HEK293T (cell line): Measurements from ENCODE around the gene KCNH3.

Experiments used
- CTCF ChIA-PET: fragments of 350-600 bp; formaldehyde crosslinking; extraction: SDS; loops from one replicate; lab custom pipeline; 2021; ENCODE audit warnings: antibody characterized with exemption, inconsistent platforms; lab: Yijun Ruan, JAX
- POLR2A ChIA-PET: fragments of 350-600 bp; formaldehyde crosslinking; extraction: SDS; loops from one replicate; lab custom pipeline; 2020; ENCODE audit warnings: antibody characterized with exemption, inconsistent platforms; lab: Yijun Ruan, JAX
- DNase-seq: peaks from one replicate; pipeline ENCODE4 v3.0.0; 2012; ENCODE audit warnings: mixed read lengths; ENCODE audit errors: extremely low spot score
- ARNT ChIP-seq: fragments of 450-650 bp; IDR thresholded peaks from 2 replicates; pipeline ENCODE4 v1.6.1; 2017; ENCODE audit warnings: mild to moderate bottlenecking
- BHLHE40 ChIP-seq: fragments of 450-650 bp; IDR thresholded peaks from 2 replicates; pipeline ENCODE4 v1.6.1; 2016; ENCODE audit warnings: mild to moderate bottlenecking, moderate library complexity, borderline replicate concordance
- CTBP1 ChIP-seq: fragments of 450-650 bp; IDR thresholded peaks from 2 replicates; pipeline ENCODE4 v1.6.1; 2016; ENCODE audit warnings: borderline replicate concordance
- ELF4 ChIP-seq: fragments of 450-650 bp; IDR thresholded peaks from 2 replicates; pipeline ENCODE4 v1.6.1; 2017; ENCODE audit warnings: antibody characterized with exemption
- FOXA1 ChIP-seq: fragments of 450-650 bp; IDR thresholded peaks from 2 replicates; pipeline ENCODE4 v1.6.1; 2016; ENCODE audit warnings: mild to moderate bottlenecking
- FOXK2 ChIP-seq: fragments of 450-650 bp; IDR thresholded peaks from 2 replicates; pipeline ENCODE4 v1.6.1; 2016; ENCODE audit warnings: mild to moderate bottlenecking
- FOXM1 ChIP-seq: fragments of 450-650 bp; IDR thresholded peaks from 2 replicates; pipeline ENCODE4 v1.6.1; 2017; ENCODE audit warnings: mild to moderate bottlenecking, borderline replicate concordance
- HDGF ChIP-seq: fragments of 450-650 bp; IDR thresholded peaks from 2 replicates; pipeline ENCODE4 v1.6.1; 2017; ENCODE audit warnings: antibody characterized with exemption, borderline replicate concordance
- L3MBTL2 ChIP-seq: fragments of 450-650 bp; conservative IDR thresholded peaks from 2 replicates; pipeline ENCODE4 v1.6.1; 2016; ENCODE audit warnings: mild to moderate bottlenecking
- LEF1 ChIP-seq: fragments of 450-650 bp; IDR thresholded peaks from 2 replicates; pipeline ENCODE4 v1.6.1; 2017; ENCODE audit warnings: mild to moderate bottlenecking, borderline replicate concordance
- NFRKB ChIP-seq: fragments of 450-650 bp; IDR thresholded peaks from 2 replicates; pipeline ENCODE4 v1.6.1; 2016; ENCODE audit warnings: mild to moderate bottlenecking, moderate library complexity
- SP1 ChIP-seq: fragments of 450-650 bp; IDR thresholded peaks from 2 replicates; pipeline ENCODE4 v1.6.1; 2017
- SUZ12 ChIP-seq: fragments of 450-650 bp; IDR thresholded peaks from 2 replicates; pipeline ENCODE4 v1.6.1; 2016; ENCODE audit warnings: mild to moderate bottlenecking
- TARDBP ChIP-seq: fragments of 450-650 bp; IDR thresholded peaks from 2 replicates; pipeline ENCODE4 v1.6.1; 2016
- ZNF384 ChIP-seq: fragments of 450-650 bp; IDR thresholded peaks from 2 replicates; pipeline ENCODE4 v1.6.1; 2016
- TF ChIP-seq, protein P1 (sequence below): fragments of 450-650 bp; IDR thresholded peaks from 2 replicates; pipeline ENCODE4 v1.6.1; 2016

Gene KCNH3

DNA sequence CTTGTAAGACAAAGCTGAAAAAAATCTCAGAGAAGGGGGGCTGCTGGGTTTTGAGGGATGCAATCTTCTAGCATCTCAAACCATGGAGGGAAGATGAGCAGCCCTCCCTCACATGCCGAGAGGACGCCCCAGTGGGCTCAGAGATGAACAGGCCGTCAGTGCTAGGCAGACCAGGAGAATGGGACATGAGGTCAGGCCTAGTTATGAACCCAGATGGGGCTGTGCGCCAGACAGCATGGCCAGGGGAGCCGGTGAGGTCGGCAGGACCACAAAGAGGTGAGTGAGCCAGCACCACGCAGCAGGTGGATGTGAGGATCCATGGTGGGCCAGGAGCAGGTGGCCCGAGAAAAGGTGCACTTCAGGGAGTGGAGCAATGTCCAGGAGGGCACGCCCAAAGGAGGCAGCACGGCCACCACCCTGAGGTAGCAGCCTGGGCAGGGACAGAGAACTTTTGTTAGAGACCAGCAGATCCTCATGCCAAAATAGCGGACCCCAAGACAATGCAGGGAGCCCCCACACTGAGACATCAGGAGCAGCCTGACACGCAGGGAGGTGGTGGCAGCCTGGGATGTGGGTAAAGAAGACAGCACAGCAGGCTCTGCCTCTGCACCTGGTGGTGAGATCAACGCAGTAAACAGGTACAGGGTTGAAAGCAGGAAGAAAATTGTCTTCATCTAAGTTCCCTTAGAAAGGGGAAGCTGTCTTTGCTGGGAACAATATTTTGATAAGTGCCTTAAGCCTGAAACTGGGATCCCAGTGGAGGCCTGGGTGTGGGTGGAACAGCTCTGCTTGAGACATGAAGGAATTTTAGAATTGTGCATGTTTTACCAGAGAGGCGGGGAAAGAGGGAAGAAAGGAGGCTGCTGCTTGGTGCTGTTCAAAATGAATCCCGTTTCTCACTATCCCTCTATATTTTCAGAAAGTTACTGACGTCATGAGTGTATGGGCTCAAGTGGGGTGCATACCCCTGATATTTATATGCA lies 46.9 kb downstream of the KCNH3 start:
- DNase-seq = no peak
- CTCF ChIA-PET = no interaction called here
- POLR2A ChIA-PET = no interaction called here
- TF ChIP-seq BHLHE40 (no peak), NFRKB (no peak), ZNF384 (no peak), HDGF (no peak), TARDBP (no peak), ARNT (no peak), FOXK2 (no peak), LEF1 (no peak), CTBP1 (no peak), SP1 (no peak), FOXM1 (no peak), ELF4 (no peak)

DNA sequence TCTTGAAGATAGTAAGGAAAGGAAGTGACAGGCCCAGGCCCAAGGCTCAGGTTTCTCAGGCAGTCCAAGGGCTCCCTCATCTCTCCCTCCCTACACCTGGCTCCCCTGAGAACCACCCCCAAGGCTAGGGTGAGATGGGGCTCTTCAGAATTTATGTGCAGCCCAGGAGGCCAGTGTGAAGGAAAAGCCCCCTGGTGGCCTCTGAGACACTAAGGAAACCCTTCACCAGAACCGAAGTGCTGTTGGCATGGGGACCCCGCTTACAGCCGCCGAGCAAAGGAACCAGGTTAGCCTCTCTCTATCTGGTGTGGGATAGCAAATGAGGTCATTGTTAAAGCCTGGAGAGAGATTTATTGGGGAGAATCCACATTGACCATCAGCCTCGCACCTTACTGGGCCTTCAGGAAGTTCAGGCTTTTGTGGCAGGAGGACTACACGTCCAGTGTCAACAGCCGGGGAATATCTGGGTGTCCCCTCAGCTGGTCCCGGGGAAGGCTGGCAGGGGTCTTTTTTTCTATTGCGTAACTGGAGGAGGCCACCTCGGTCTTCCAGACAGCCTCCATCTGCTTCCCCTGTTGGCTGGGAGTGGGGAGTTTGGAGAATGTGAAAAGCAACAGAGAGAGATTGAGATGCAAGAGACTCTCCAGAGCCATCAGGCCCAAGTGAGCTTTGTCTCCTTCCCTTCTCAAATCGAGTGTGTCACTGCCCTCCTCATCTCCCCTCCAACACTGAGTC lies 48.5 kb downstream of the KCNH3 start:
- ChIA-PET CTCF (no interaction called here), POLR2A (interaction anchor here (0.7 to 1.0 kb wide), 2 partner anchors 19 to 20 kb away, joined by 3 read pairs; no protein-coding TSS in a partner anchor)
- DNase-seq = no peak
- TF ChIP-seq CTBP1 (no peak), ZNF384 (no peak), BHLHE40 (no peak), HDGF (no peak)

DNA sequence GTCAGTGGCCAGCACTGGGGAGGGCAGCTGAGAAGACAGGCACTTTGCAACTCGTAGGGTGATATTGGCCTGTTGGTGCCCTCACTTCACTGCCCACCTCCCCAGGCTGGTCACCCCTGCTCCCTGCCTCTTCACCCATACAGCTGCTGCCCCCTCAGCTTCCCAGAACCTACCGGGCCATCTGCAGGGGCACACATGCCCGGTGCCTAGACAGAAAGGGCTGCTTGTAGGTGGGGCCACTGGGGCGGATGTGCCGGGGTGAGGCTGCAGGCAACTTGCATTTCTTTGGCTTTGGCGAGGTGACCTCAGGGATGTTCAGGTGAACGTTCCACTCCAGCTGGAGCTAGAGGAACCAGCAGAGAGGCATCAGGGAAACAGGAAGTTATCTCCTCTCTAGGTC lies 49.5 kb downstream of the KCNH3 start:
- ChIA-PET CTCF (no interaction called here), POLR2A (interaction anchor here (1.0 kb wide), 1 partner anchor 21 kb away, joined by 3 read pairs; no protein-coding TSS in a partner anchor)
- DNase-seq = no peak
- TF ChIP-seq, protein P1, sequence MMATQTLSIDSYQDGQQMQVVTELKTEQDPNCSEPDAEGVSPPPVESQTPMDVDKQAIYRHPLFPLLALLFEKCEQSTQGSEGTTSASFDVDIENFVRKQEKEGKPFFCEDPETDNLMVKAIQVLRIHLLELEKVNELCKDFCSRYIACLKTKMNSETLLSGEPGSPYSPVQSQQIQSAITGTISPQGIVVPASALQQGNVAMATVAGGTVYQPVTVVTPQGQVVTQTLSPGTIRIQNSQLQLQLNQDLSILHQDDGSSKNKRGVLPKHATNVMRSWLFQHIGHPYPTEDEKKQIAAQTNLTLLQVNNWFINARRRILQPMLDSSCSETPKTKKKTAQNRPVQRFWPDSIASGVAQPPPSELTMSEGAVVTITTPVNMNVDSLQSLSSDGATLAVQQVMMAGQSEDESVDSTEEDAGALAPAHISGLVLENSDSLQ = no peak
- TF ChIP-seq ELF4 (no peak), TARDBP (no peak), NFRKB (no peak), FOXM1 (no peak), FOXK2 (no peak), BHLHE40 (no peak), CTBP1 (no peak), ZNF384 (no peak), HDGF (no peak), ARNT (no peak), LEF1 (no peak), SP1 (no peak), SUZ12 (no peak), FOXA1 (no peak)

DNA sequence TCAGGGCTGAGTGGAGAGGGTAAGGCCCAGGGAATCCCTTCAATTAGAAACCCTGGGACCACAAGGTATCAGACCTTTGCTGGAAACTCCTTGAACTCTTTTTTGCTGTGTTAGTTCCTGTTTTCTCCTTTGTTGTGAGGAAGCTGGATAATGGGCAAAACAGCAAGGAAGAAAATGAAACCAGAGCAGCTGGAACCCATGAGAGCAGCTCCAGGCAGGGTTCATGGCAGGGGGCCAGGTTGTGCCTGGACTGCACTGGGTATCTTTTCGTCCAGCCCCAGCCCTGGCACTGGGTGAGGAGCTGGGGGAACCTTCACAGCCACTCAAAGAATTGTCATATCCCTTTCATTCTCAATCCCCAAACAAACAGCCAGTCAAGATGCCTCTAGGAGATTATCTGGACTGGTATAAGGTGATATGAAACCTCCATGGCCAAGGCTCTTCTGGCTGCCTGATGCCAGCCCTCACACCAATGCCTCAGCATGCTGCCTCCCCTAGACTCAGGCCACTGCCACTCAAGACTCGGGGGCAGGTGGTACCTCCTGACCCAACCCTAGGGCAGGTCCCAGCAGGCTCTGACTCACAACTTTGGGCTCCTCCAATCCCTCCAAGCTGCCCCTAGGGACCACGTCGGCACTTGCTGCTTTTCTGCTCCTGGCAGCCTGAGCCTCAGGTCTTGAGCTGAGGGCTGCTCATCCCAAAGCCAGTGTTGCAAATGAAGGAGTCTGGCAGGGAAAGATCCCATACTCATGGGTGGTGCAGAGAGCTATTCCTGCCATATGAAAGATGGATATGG lies 50.1 kb downstream of the KCNH3 start:
- TF ChIP-seq, protein P1 = no peak
- no peak for TF ChIP-seq NFRKB
- TF ChIP-seq LEF1 = no peak
- no peak for TF ChIP-seq ARNT
- TF ChIP-seq BHLHE40 = no peak
- no peak for TF ChIP-seq ZNF384
- no peak for TF ChIP-seq HDGF
- no peak for TF ChIP-seq ELF4
- no peak for TF ChIP-seq L3MBTL2
- no peak for TF ChIP-seq FOXA1
- no peak for TF ChIP-seq FOXM1
- TF ChIP-seq FOXK2 = no peak
- no peak for TF ChIP-seq SUZ12
- no peak for TF ChIP-seq CTBP1
- TF ChIP-seq SP1 = no peak
- ChIA-PET POLR2A (no interaction called here), CTCF (interaction anchor here (1.5 kb wide), 1 partner anchor 8 kb away, joined by 7 read pairs; no protein-coding TSS in a partner anchor)
- no peak for DNase-seq

DNA sequence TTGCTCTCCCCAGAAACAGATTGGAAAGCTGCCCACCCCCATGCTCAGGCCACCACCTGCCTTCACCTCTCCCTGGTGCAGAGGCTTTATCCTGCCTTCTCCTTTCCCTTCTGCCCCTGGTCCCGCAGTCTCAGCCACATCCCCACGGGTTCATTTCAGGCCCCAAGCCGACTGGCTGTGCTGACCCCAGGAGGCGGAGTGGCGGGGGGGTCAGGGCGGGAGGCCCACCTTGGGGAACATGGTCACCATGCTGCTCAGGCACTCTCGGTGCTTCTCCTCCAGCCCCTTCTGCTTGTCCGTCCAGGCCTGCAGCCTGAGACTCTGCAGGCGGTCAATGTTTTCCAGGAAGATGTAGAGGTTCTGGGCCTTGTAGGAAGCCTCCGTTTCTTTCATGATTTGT lies 59.7 kb downstream of the KCNH3 start:
- no peak for DNase-seq
- TF ChIP-seq NFRKB = no peak
- no peak for TF ChIP-seq ELF4
- TF ChIP-seq LEF1 = no peak
- no peak for TF ChIP-seq ZNF384
- TF ChIP-seq TARDBP = no peak
- TF ChIP-seq, protein P1 = no peak
- TF ChIP-seq CTBP1 = no peak
- no peak for TF ChIP-seq L3MBTL2
- no peak for TF ChIP-seq FOXM1
- TF ChIP-seq FOXA1 = no peak
- TF ChIP-seq ARNT = no peak
- ChIA-PET POLR2A (no interaction called here), CTCF (interaction anchor here (1.1 kb wide), 1 partner anchor 309 kb away, joined by 3 read pairs; no protein-coding TSS in a partner anchor)
